HEK293 (cell line): ENCODE results near the gene CHMP4B.

ENCODE experiments used
- ATF2 ChIP-seq: fragments of 450-650 bp; formaldehyde crosslinking; IDR thresholded peaks from 2 replicates; pipeline ENCODE4 v1.5.1; 2016; ENCODE audit warnings: missing biosample characterization, missing genetic modification characterization, low read depth
- PATZ1 ChIP-seq: fragments of 450-650 bp; formaldehyde crosslinking; IDR thresholded peaks from 2 replicates; pipeline ENCODE4 v1.5.1; 2016; ENCODE audit warnings: missing biosample characterization, missing genetic modification characterization
- PRDM10 ChIP-seq: fragments of 450-650 bp; formaldehyde crosslinking; IDR thresholded peaks from 2 replicates; pipeline ENCODE4 v1.5.1; 2016; ENCODE audit warnings: missing biosample characterization, missing genetic modification characterization
- PRDM2 ChIP-seq: fragments of 450-650 bp; formaldehyde crosslinking; IDR thresholded peaks from 2 replicates; pipeline ENCODE4 v1.5.1; 2016; ENCODE audit warnings: missing biosample characterization, missing genetic modification characterization, borderline replicate concordance
- SCRT1 ChIP-seq: fragments of 450-650 bp; formaldehyde crosslinking; IDR thresholded peaks from 2 replicates; pipeline ENCODE4 v1.5.1; 2016; ENCODE audit warnings: missing biosample characterization, missing genetic modification characterization, borderline replicate concordance
- SETDB1 ChIP-seq: IDR thresholded peaks from one replicate; pipeline ENCODE4 v1.6.1; 2017; ENCODE audit warnings: mild to moderate bottlenecking, low read length, moderate library complexity, mixed read lengths; ENCODE audit not compliant: insufficient read length
- ZBTB11 ChIP-seq: fragments of 450-650 bp; formaldehyde crosslinking; conservative IDR thresholded peaks from 2 replicates; pipeline ENCODE4 v1.5.1; 2016; ENCODE audit warnings: low read depth, missing biosample characterization, missing genetic modification characterization
- ZBTB8A ChIP-seq: fragments of 450-650 bp; formaldehyde crosslinking; IDR thresholded peaks from 2 replicates; pipeline ENCODE4 v1.5.1; 2016; ENCODE audit warnings: missing biosample characterization, missing genetic modification characterization
- ZFHX2 ChIP-seq: fragments of 450-650 bp; formaldehyde crosslinking; conservative IDR thresholded peaks from 2 replicates; pipeline ENCODE4 v1.5.1; 2016; ENCODE audit warnings: missing biosample characterization, missing genetic modification characterization
- ZNF18 ChIP-seq: fragments of 450-650 bp; formaldehyde crosslinking; IDR thresholded peaks from 2 replicates; pipeline ENCODE4 v1.5.1; 2016; ENCODE audit warnings: missing biosample characterization, missing genetic modification characterization
- ZNF560 ChIP-seq: fragments of 450-650 bp; formaldehyde crosslinking; IDR thresholded peaks from 2 replicates; pipeline ENCODE4 v1.5.1; 2017; ENCODE audit warnings: missing biosample characterization, missing genetic modification characterization, borderline replicate concordance
- ZNF624 ChIP-seq: fragments of 450-650 bp; formaldehyde crosslinking; IDR thresholded peaks from 2 replicates; pipeline ENCODE4 v1.5.1; 2017; ENCODE audit warnings: missing biosample characterization, missing genetic modification characterization
- ZNF629 ChIP-seq: fragments of 450-650 bp; formaldehyde crosslinking; IDR thresholded peaks from 2 replicates; pipeline ENCODE4 v1.5.1; 2017; ENCODE audit warnings: missing biosample characterization, missing genetic modification characterization
- ZNF639 ChIP-seq: fragments of 450-650 bp; formaldehyde crosslinking; IDR thresholded peaks from 2 replicates; pipeline ENCODE4 v1.5.1; 2016; ENCODE audit warnings: missing biosample characterization, missing genetic modification characterization
- ZNF670 ChIP-seq: fragments of 450-650 bp; formaldehyde crosslinking; IDR thresholded peaks from 2 replicates; pipeline ENCODE4 v1.5.1; 2016; ENCODE audit warnings: missing biosample characterization, missing genetic modification characterization, low read depth
- ZNF692 ChIP-seq: fragments of 450-650 bp; formaldehyde crosslinking; IDR thresholded peaks from 2 replicates; pipeline ENCODE4 v1.5.1; 2016; ENCODE audit warnings: missing biosample characterization, missing genetic modification characterization

The CHMP4B gene

GRCh38 chr20:33862709-33863403 is 51.7 kb downstream of the CHMP4B start (continued):
- peak; percentile 75 for TF ChIP-seq ZNF692 (tag by site-specific recombination)
- TF ChIP-seq ZNF560, result no peak
- TF ChIP-seq ZNF629 (tag by site-specific recombination), result no peak
- TF ChIP-seq SETDB1, result no peak
- TF ChIP-seq ZBTB8A, result peak; percentile 50
- TF ChIP-seq ZNF624, result no peak
- no peak for TF ChIP-seq ZBTB11 (tag by site-specific recombination)
- no peak for TF ChIP-seq PRDM2
- peak; percentile 83 for TF ChIP-seq ZFHX2
- peak; percentile 66 for TF ChIP-seq PATZ1
- no peak for TF ChIP-seq ZNF18 (tag by site-specific recombination)
- TF ChIP-seq PRDM10 (tag by site-specific recombination), result 0 out of 2 replicates have a peak, but pooled peaks have one; percentile 37
- no peak for TF ChIP-seq ZNF639 (tag by site-specific recombination)
- no peak for TF ChIP-seq SCRT1 (tag by site-specific recombination)
- TF ChIP-seq ATF2 (tag by site-specific recombination), result no peak
- no peak for TF ChIP-seq ZNF670
